GM18951 (cell line): Measurements from ENCODE around the gene ZNF524.

ENCODE experiments used
- POLR2A ChIP-seq: IDR thresholded peaks from 4 replicates; pipeline ENCODE4 v1.6.1; 2011; ENCODE audit warnings: mild to moderate bottlenecking; ENCODE audit not compliant: insufficient read length, insufficient read depth; ENCODE audit errors: extremely low read depth
- in situ Hi-C: fragments of 300-500 bp; cut with MboI; formaldehyde crosslinking; loops from one replicate; pipeline ENCODE4 v1.12.0; 2022; ENCODE audit warnings: low sequenced_read_pairs, mixed read lengths, inconsistent platforms; ENCODE audit not compliant: unreplicated experiment

The ZNF524 gene

DNA sequence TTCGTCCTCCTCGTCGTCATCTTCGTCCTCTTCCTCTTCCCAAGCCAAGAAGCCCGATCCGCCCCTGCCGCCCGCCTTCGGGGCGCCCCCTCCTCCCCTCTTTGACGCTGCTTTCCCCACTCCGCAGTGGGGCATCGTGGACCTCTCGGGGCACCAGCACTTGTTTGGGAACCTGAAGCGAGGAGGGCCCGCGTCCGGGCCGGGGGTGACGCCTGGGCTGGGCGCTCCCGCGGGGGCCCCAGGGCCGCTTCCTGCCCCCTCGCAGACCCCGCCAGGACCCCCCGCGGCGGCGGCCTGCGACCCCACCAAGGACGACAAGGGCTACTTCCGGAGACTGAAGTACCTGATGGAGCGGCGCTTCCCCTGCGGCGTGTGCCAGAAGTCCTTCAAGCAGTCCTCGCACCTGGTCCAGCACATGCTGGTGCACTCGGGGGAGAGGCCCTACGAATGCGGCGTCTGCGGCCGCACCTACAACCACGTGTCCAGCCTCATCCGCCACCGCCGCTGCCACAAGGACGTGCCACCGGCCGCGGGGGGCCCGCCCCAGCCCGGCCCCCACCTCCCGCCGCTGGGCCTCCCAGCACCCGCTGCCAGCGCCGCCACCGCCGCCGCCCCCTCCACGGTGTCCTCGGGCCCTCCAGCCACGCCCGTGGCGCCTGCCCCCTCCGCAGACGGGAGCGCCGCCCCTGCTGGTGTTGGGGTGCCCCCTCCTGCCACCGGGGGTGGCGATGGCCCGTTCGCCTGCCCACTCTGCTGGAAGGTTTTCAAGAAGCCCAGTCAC is 14.0 kb downstream of the ZNF524 start:
- in situ Hi-C loops = no loop called here
- no peak for TF ChIP-seq POLR2A

DNA sequence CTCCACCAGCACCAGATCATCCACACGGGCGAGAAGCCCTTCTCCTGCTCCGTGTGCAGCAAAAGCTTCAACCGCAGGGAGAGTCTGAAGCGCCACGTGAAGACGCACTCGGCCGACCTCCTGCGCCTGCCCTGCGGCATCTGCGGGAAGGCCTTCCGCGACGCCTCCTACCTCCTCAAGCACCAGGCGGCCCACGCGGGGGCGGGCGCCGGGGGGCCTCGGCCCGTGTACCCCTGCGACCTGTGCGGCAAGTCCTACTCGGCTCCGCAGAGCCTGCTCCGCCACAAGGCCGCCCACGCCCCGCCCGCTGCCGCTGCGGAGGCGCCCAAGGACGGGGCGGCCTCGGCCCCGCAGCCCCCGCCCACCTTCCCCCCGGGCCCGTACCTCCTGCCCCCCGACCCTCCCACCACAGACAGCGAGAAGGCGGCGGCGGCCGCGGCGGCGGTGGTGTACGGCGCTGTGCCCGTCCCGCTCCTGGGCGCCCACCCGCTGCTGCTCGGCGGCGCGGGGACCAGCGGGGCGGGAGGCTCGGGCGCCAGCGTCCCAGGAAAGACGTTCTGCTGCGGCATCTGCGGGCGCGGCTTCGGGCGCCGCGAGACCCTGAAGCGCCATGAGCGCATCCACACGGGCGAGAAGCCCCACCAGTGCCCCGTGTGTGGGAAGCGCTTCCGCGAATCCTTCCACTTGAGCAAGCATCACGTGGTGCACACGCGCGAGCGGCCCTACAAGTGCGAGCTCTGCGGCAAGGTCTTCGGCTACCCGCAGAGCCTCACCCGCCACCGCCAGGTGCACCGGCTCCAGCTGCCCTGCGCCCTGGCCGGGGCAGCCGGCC is 14.8 kb downstream of the ZNF524 start:
- TF ChIP-seq POLR2A = no peak
- in situ Hi-C loops = no loop called here

DNA sequence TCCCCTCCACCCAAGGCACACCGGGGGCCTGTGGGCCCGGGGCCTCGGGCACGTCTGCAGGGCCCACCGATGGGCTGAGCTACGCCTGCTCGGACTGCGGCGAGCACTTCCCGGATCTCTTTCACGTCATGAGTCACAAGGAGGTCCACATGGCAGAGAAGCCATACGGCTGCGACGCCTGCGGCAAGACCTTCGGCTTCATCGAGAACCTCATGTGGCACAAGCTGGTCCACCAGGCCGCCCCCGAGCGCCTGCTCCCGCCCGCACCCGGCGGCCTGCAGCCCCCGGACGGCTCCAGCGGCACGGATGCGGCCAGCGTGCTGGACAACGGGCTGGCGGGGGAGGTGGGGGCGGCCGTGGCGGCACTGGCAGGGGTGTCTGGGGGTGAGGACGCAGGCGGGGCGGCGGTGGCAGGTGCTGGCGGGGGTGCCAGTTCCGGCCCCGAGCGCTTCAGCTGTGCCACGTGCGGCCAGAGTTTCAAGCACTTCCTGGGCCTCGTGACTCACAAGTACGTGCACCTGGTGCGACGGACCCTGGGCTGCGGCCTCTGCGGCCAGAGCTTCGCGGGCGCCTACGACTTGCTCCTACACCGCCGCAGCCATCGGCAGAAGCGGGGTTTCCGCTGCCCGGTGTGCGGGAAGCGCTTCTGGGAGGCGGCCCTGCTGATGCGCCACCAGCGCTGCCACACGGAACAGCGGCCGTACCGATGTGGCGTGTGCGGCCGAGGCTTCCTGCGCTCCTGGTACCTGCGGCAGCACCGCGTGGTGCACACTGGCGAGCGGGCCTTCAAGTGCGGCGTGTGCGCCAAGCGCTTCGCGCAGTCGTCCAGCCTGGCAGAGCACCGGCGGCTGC is 15.7 kb downstream of the ZNF524 start:
- in situ Hi-C loops = no loop called here
- no peak for TF ChIP-seq POLR2A

DNA sequence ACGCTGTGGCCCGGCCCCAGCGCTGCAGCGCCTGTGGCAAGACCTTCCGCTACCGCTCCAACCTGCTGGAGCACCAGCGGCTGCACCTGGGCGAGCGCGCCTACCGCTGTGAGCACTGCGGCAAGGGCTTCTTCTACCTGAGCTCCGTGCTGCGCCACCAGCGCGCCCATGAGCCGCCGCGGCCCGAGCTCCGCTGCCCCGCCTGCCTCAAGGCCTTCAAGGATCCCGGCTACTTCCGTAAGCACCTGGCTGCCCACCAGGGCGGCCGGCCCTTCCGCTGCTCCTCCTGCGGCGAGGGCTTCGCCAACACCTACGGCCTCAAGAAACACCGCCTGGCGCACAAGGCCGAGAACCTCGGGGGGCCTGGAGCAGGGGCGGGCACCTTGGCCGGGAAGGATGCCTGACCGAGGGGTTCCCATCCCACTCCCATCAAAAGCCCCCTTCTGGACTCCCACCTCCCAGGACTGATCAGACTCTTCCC is 16.3 kb downstream of the ZNF524 start:
- in situ Hi-C loops = no loop called here
- no peak for TF ChIP-seq POLR2A

DNA sequence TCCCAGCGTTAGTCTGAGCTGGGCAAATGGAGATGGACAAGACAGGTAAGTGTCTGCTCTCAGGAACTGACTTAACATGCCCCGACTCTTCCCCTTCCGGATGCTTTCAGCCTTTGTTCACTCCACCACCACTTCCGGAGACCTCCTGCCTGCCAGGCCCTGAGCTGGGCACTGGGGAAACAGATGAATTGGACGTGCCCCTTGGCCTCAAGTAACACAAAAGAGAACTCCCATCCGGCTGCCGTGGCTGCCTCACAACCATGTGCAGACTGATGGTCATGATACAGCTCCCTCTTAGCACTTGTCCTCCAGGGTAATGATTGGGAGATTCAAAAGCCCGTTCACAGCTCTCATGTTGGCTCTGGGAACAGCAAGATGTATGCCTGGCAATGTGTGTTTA is 17.3 kb downstream of the ZNF524 start:
- no peak for TF ChIP-seq POLR2A
- in situ Hi-C loops = no loop called here

DNA sequence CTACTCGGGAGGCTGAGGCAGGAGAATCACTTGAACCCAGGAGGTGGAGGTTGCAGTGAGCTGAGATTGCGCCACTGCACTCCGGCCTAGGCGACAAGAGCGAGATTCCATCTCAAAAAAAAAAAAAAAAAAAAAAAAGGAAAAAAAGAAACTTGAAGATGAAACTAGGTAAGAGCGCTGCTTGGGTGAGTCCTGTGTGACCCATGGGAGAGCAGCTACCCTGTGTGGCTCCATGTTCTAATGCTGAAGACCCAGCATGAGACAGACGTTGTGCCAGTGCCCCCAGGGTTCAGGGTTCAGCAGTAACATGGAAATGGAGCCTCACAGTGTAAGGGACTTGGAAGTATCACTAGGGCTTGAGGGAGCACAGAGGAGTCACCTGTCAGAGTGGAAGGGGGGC is 18.3 kb downstream of the ZNF524 start:
- TF ChIP-seq POLR2A = no peak
- in situ Hi-C loops = no loop called here

DNA sequence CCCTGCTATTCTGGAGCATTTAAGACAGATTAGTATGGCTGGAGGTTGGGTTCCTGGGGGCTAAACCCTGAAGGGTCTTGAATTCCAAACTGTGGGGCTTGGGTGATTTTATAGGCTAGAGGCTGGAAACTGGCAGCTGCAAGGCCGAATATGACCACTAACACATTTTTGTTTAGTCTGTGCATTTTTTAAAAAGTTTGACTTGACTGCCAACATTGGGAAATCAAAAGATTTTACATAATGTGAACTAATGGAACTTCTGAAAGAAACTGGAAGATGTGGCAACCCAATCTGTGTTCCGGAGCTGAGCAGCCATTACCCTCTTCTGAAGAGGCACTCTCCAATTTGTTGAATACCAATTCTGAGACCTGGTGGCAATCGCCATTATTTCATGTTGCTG is 19.2 kb downstream of the ZNF524 start:
- in situ Hi-C loops = no loop called here
- TF ChIP-seq POLR2A = no peak

DNA sequence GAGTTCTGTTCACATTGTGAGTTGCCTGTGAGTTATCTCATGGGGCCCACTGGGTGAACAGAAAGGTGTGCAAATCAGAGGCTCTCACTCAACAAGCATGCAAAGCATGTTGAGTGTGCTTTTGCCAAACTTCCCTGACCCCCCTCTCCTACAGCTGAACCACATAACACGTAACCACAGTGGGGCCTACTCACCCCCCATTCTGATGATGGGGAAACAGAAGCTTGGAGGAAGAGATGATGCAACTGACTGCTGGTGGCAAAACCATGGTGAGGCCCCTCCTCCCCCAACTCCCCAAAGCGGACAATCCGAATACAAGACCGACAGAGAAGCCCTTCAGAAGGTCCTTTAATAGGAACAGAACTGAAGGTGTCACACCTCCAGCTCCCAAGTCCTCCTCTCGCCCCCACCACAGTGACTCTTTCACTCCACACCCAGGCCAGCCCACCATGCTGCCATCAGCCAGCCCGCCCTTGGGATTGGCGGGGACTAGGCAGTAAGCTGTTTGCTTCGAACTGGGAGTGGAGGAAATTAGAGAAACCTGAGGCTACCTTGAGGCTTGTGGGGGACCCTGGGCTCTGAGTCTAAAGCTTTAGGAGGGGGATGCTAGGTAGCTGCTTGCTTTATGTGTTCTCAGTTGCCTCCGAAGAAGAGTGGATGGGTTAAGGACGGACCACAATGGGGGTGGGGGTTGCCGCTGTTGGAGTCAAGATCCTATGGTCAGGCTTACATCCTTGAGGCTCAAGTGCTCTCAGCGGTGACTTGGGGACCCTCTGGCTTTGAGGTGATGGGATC is 20.5 kb downstream of the ZNF524 start:
- in situ Hi-C loops = no loop called here
- no peak for TF ChIP-seq POLR2A

DNA sequence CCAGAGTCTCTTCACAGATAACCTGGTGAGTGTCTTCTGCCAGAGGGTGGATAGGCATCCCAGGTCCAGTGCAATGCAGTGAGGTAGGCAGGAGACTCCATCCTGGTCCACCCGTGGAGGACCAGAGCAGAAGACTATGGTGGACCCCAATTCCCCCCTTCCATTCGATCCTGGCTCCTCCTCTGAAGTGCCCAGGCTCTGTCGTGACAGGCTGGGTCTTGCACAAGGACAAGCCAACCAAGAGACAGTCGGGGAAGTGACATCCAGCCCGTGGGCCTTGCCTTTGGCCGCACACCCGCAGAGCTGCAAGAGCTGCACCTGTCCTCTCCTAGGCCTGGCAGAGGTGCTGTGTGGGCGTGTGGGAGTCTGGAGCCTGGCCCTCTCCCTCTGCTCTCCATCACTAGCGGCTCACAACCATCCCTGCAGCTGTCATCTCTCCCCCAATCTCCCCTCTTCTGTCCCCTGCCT is 21.2 kb downstream of the ZNF524 start:
- no peak for TF ChIP-seq POLR2A
- in situ Hi-C loops = no loop called here

DNA sequence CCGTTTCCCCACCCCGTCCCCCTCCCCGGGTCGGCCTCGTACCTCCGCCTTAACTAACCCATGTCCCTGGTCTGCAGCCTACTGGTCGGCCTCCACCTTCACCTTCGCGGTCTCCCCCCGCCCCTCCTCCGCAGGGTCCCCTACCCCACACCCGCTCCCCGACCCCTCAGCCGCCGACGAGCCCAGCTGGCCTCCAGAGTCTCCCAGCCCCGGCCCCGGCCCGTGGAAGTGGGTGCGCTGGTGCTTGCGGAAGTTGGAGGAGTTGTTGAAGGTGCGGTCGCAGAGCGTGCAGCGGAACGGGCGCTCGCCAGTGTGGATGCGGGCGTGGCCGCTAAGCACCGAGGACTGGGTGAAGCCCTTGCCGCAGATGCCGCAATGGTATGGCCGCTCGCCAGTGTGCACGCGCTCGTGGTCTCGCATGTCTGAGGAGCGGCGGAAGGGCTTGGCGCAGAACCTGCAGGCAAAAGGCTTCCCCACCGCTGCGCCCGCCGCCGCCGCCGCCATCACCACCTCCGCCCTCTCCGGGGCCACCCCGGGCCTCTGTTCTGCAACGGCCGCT is 21.7 kb downstream of the ZNF524 start:
- in situ Hi-C loops = no loop called here
- TF ChIP-seq POLR2A = no peak

DNA sequence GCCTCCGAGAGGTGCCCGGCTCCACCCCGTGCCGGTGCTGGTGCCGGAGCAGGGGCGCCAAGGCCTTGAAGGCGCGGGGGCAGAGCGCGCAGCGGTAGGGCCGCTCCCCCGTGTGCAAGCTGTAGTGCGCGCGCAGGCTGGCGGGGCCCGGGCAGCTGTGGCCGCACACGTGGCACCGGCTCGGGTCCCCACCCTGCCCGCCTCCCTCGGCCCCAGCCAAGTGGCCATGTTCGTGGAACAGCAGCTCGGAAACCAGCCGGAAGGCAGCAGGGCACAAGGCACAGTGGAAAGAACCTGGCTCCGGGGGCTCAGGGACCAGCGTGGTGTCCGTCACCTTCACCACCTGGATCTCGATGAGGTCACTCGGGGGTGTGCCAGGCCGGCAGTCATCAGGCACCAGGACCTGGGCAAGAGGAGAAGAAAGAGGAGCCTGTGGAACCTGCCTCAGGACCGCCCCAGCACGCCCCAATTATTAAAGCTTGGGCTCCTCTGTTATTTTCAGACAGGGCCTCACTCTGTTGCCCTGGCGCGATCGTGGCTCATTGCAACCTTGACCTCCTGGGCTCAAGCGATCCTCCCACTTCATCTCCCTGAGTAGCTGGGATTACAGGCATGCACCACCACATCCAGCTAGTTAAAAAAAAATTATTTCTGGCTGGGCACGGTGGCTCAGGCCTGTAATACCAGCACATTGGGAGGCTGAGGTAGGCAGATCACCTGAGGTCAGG is 22.3 kb downstream of the ZNF524 start:
- in situ Hi-C loops = no loop called here
- TF ChIP-seq POLR2A = no peak

DNA sequence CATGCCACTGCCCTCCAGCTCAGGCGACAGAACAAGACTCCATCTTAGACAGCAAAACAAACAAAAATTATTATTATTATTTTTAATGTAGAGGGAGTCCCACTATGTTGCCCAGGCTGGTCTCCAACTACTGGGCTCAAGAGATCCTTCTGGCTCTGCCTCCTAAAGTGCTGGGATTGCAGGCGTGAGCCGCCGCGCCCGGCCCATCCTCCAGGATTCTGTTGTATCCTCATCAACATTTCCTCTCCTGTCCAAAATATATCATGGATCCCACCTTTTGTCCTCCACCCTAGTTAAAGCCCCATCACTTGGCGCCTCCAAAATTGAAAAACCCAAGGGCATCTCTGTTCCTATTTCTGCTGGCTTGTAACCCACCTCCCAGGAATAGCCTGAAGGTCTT is 23.0 kb downstream of the ZNF524 start:
- TF ChIP-seq POLR2A = no peak
- in situ Hi-C loops = no loop called here

DNA sequence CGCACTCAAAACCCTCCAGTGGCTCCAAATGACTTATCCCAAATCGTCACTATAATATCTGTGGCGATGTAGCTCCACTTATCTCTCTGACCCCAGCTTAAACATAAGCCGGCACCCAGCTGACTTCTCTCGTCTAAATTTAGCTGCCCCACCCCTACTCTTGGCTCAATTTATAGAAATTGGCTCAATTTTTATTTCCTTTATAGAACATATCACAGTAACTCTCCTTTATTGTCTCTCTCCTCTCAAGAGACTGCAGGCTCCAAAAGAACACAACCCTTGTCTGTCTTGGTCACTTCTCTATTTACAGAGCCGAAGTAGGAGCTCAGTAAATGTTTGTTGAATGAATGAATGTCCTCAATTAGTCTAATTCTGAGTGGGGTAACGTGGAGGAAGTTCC is 23.5 kb downstream of the ZNF524 start:
- no peak for TF ChIP-seq POLR2A
- in situ Hi-C loops = no loop called here
